Endometrial microvascular endothelial cells (primary cell): ENCODE measurements around the gene ARSA. TPM values are rescaled to one million over a fixed set of nuclear protein-coding genes. Genes with fewer than 3 reads are reported as not detected.

Source experiments
- in situ Hi-C: cut with HindIII; loops from 2 replicates; pipeline ENCODE4 v1.10.0; 2017; ENCODE audit warnings: low sequenced_read_pairs, low pct_unique_long_range_greater_than_20kb; ENCODE audit errors: inconsistent ontology term
- total RNA-seq: library from RNA; depleted of rRNA; stranded (reverse); fragments of >200 nt; gene quantifications from one replicate; pipeline ENCODE4 v1.2.3, GENCODE V29; 2015; ENCODE audit errors: inconsistent ontology term

ARSA gene
- total RNA-seq, 1 donor from 2014 or later = 55.8 TPM

- in situ Hi-C loops = no loop called here
These were observed 41.5 kb downstream of the ARSA start for GRCh38 chr22:50586416-50586815.

GRCh38 chr22:50585781-50586180 is 42.2 kb downstream of the ARSA start:
- in situ Hi-C loops = no loop called here

GRCh38 chr22:50585238-50585637 is 42.7 kb downstream of the ARSA start:
- in situ Hi-C loops = no loop called here

- in situ Hi-C loops = no loop called here
These were observed 43.6 kb downstream of the ARSA start for GRCh38 chr22:50584106-50585096.

- in situ Hi-C loops = no loop called here
These were observed 44.6 kb downstream of the ARSA start for GRCh38 chr22:50583294-50583861.

- in situ Hi-C loops = no loop called here
These were observed 45.3 kb downstream of the ARSA start, which contains the start of gene CHKB for GRCh38 chr22:50582493-50583293. Gene CHKB (minus strand): TSS chr22:50582849. CDS start chr22:50582781, 68 bp downstream.

- in situ Hi-C loops = no loop called here
These were observed 45.9 kb downstream of the ARSA start for GRCh38 chr22:50581950-50582492.

- in situ Hi-C loops = no loop called here
These were observed 46.7 kb downstream of the ARSA start for GRCh38 chr22:50581031-50581949.

- in situ Hi-C loops = no loop called here
These were observed 48.2 kb downstream of the ARSA start for GRCh38 chr22:50579752-50580151.

- in situ Hi-C loops = no loop called here
These were observed 49.1 kb downstream of the ARSA start for GRCh38 chr22:50578776-50579310.

GRCh38 chr22:50577987-50578775 is 49.8 kb downstream of the ARSA start, which contains the start of gene CPT1B:
Gene CPT1B (minus strand): TSS chr22:50578427. CDS start chr22:50577915, 512 bp downstream.
- in situ Hi-C loops = no loop called here

- in situ Hi-C loops = no loop called here
These were observed 50.3 kb downstream of the ARSA start for GRCh38 chr22:50577697-50577986.

- in situ Hi-C loops = no loop called here
These were observed 50.9 kb downstream of the ARSA start for GRCh38 chr22:50576806-50577696.

GRCh38 chr22:50576070-50576469 is 51.9 kb downstream of the ARSA start:
- in situ Hi-C loops = no loop called here

- in situ Hi-C loops = no loop called here
These were observed 52.5 kb downstream of the ARSA start for GRCh38 chr22:50575426-50575941.
